Tibial nerve (tissue), 4 donors: ENCODE data around the gene PALM.

ENCODE experiments used
- CTCF ChIP-seq, 5 experiments: fragments of 200-600 bp in 3 of 5; fragments of 450-650 bp in 2 of 5; sonication (generic) in 3 of 5; IDR thresholded peaks; one replicate each; pipeline ENCODE4 v1.5.1; 2016 to 2019; ENCODE audit warnings: antibody characterized with exemption in 5 of 5, mild to moderate bottlenecking in 3 of 5, moderate library complexity in 2 of 5
- EP300 ChIP-seq, 2 donors: sonication (generic); formaldehyde crosslinking; IDR thresholded peaks; one replicate each; pipeline ENCODE4 v1.6.1; 2017; ENCODE audit warnings: antibody characterized with exemption in 2 of 2, mild to moderate bottlenecking in 1 of 2
- POLR2A ChIP-seq, 2 donors: fragments of 450-650 bp; IDR thresholded peaks; one replicate each; pipeline ENCODE4 v1.6.1; 2017; ENCODE audit warnings: antibody characterized with exemption in 2 of 2, mild to moderate bottlenecking in 2 of 2, moderate library complexity in 2 of 2

GRCh38 chr19:676339-677105, 32.2 kb upstream of the PALM start, which contains the start of gene FSTL3:
- TF ChIP-seq POLR2A (IDR thresholded peaks at IDR 0.05) (peak; percentile 47 to 64), CTCF (IDR thresholded peaks at IDR 0.05) (no peak), EP300 (IDR thresholded peaks at IDR 0.05) (peak in 1 of 2 donors; percentile 72)
